Measurements from ENCODE around the gene CNTN2.
A peak's percentile ranks its signal among the peaks of the same experiment; 100 is the strongest.

CNTN2 gene

GRCh38 chr1:205002705-205003104 is 40.3 kb upstream of the CNTN2 start:
- H3K27ac Mint-ChIP-seq, result no peak overlapping the region
- peaks cover 24% of the 10 kb centered on the region for H3K4me1 Mint-ChIP-seq
- no peaks in the 10 kb centered on the region for H3K36me3 Mint-ChIP-seq (ENCODE audit: low read depth)
- TF ChIP-seq CTCF (IDR thresholded peaks at IDR 0.05; ENCODE audit: unreplicated experiment in 3 of 3), result no peak
- no peaks in the 10 kb centered on the region for H3K9me3 Mint-ChIP-seq
- no peak overlapping the region for H3K4me3 Mint-ChIP-seq
- peaks cover 12% of the 10 kb centered on the region for H3K27me3 Mint-ChIP-seq (ENCODE audit: low read depth)

GRCh38 chr1:205003358-205004131 is 39.5 kb upstream of the CNTN2 start:
- Mint-ChIP-seq H3K4me3 (no peak overlapping the region), H3K36me3 (ENCODE audit: low read depth) (no peaks in the 10 kb centered on the region), H3K4me1 (peaks cover 18% of the 10 kb centered on the region), H3K27ac (no peak overlapping the region), H3K9me3 (no peaks in the 10 kb centered on the region), H3K27me3 (ENCODE audit: low read depth) (peaks cover 12% of the 10 kb centered on the region)
- TF ChIP-seq CTCF (IDR thresholded peaks at IDR 0.05; ENCODE audit: unreplicated experiment in 3 of 3), result no peak

DNA sequence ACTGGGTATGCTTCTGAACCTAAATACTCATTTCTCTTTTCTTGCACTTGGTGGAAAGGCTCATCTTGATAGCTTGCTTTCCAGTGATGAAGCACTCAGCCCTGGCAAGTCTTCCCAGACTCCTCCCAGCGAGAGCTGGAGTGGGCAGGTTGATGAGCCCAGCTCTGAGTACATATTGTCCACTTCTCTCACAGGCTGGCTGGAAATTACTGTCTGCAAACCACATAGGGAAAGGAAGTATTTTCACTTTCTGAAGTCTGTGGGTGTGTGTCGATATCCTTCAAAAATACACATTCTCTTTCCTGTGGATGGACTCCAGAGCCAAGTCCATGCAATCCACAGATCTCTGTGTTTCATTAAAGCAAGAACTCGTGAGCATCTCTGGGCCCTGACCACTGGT is 38.7 kb upstream of the CNTN2 start:
- H3K27ac Mint-ChIP-seq, result no peak overlapping the region
- no peak overlapping the region for H3K4me3 Mint-ChIP-seq
- no peaks in the 10 kb centered on the region for H3K36me3 Mint-ChIP-seq (ENCODE audit: low read depth)
- no peaks in the 10 kb centered on the region for H3K9me3 Mint-ChIP-seq
- peaks cover 12% of the 10 kb centered on the region for H3K27me3 Mint-ChIP-seq (ENCODE audit: low read depth)
- peaks cover 12% of the 10 kb centered on the region for H3K4me1 Mint-ChIP-seq
- TF ChIP-seq CTCF (IDR thresholded peaks at IDR 0.05; ENCODE audit: unreplicated experiment in 3 of 3), result no peak

- TF ChIP-seq CTCF (IDR thresholded peaks at IDR 0.05; ENCODE audit: unreplicated experiment in 3 of 3), result no peak
- H3K27ac Mint-ChIP-seq, result no peak overlapping the region
- peaks cover 14% of the 10 kb centered on the region for H3K27me3 Mint-ChIP-seq (ENCODE audit: low read depth)
These were observed 34.1 kb upstream of the CNTN2 start for GRCh38 chr1:205008896-205009295.

DNA sequence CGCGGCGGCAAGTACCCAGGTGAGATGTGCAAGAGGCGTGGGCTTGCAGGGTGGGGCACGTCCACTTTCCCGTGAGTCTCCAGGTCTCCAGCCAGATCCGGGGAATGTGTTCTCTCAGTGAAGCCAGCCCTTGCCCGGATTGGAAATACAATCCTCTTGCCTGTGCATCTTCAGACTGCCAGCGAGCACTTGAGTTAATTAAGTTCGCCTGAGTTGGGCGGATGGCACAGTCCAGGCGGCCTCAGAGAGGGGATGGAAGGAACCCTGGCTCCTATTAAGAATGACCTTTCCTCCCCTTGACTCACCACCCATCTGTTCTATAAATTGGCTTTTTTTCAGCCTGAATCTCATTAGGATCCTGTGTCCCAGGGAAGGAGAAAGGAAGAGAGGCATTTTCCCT is 33.3 kb upstream of the CNTN2 start:
- no peaks in the 10 kb centered on the region for H3K9me3 Mint-ChIP-seq
- H3K4me1 Mint-ChIP-seq, result peaks cover 33% of the 10 kb centered on the region
- H3K36me3 Mint-ChIP-seq (ENCODE audit: low read depth), result no peaks in the 10 kb centered on the region
- H3K27ac Mint-ChIP-seq, result peak overlapping the region in 1 of 3 experiments; percentile 57
- H3K4me3 Mint-ChIP-seq, result no peak overlapping the region
- peaks cover 12% of the 10 kb centered on the region for H3K27me3 Mint-ChIP-seq (ENCODE audit: low read depth)
- no peak for TF ChIP-seq CTCF (IDR thresholded peaks at IDR 0.05; ENCODE audit: unreplicated experiment in 3 of 3)

More at GRCh38 chr1:205008896-205009295, 34.1 kb upstream of the CNTN2 start:
- peaks cover 29% of the 10 kb centered on the region for H3K4me1 Mint-ChIP-seq
- no peak overlapping the region for H3K4me3 Mint-ChIP-seq
- H3K9me3 Mint-ChIP-seq, result no peaks in the 10 kb centered on the region
- no peaks in the 10 kb centered on the region for H3K36me3 Mint-ChIP-seq (ENCODE audit: low read depth)
